WTC11 (cell line): ENCODE results near the gene SH3PXD2A. TPM values are rescaled to one million over a fixed set of nuclear protein-coding genes. Genes with fewer than 3 reads are reported as not detected.

ENCODE experiments used
- ATAC-seq: fragments of 200-7000 bp; cut with Tn5 transposase; 2 replicates; pipeline ENCODE4 v1.10.0; 2021; ENCODE audit warnings: mild to moderate bottlenecking, moderate library complexity
- CTCF ChIA-PET: fragments of 300-600 bp; sonication (Branson Sonifier 250); formaldehyde crosslinking; loops from one replicate; lab custom pipeline; 2021; ENCODE audit warnings: antibody characterized with exemption; lab: Charles Lee
- POLR2A ChIA-PET: fragments of 350-600 bp; sonication (Branson Sonifier 250); formaldehyde crosslinking; loops from one replicate; lab custom pipeline; 2021; ENCODE audit warnings: antibody characterized with exemption; lab: Charles Lee
- DNase-seq: peaks from one replicate; pipeline ENCODE4 v3.0.0; 2021; ENCODE audit warnings: low spot score
- H3K27ac Mint-ChIP-seq: 2 replicates; pipeline ENCODE4 v1.8.0; 2021; ENCODE audit warnings: mixed read lengths
- H3K27me3 Mint-ChIP-seq: 2 replicates; pipeline ENCODE4 v1.8.0; 2021; ENCODE audit warnings: low read depth, mild to moderate bottlenecking, moderate library complexity, mixed read lengths
- H3K36me3 Mint-ChIP-seq: 2 replicates; pipeline ENCODE4 v1.8.0; 2021; ENCODE audit warnings: mixed read lengths
- H3K4me1 Mint-ChIP-seq: 2 replicates; pipeline ENCODE4 v1.8.0; 2022; ENCODE audit warnings: mixed read lengths
- H3K4me3 Mint-ChIP-seq: 2 replicates; pipeline ENCODE4 v1.8.0; 2021; ENCODE audit warnings: mild to moderate bottlenecking, moderate library complexity, mixed read lengths
- H3K9me3 Mint-ChIP-seq: 2 replicates; pipeline ENCODE4 v1.8.0; 2021; ENCODE audit warnings: mixed read lengths
- ESRRA ChIP-seq: sonication (generic); formaldehyde crosslinking; IDR thresholded peaks from 2 replicates; pipeline ENCODE4 v1.8.1; 2022; ENCODE audit warnings: mild to moderate bottlenecking, missing genetic modification reagents, borderline replicate concordance
- ETV6 ChIP-seq: sonication (generic); formaldehyde crosslinking; IDR thresholded peaks from 2 replicates; pipeline ENCODE4 v1.8.1; 2022; ENCODE audit warnings: mild to moderate bottlenecking, missing genetic modification reagents
- FOXJ3 ChIP-seq: sonication (generic); formaldehyde crosslinking; IDR thresholded peaks from 2 replicates; pipeline ENCODE4 v1.9.0; 2021; ENCODE audit warnings: missing genetic modification reagents, mild to moderate bottlenecking, borderline replicate concordance
- FOXK1 ChIP-seq: sonication (generic); formaldehyde crosslinking; IDR thresholded peaks from 2 replicates; pipeline ENCODE4 v1.8.0; 2022; ENCODE audit warnings: mild to moderate bottlenecking, moderate library complexity, missing genetic modification reagents
- HMGA2 ChIP-seq: fragments of 250-450 bp; sonication (Bioruptor Pico); IDR thresholded peaks from 2 replicates; pipeline ENCODE4 v1.4.0; 2021; ENCODE audit warnings: mild to moderate bottlenecking, moderate library complexity
- NFATC4 ChIP-seq: fragments of 250-450 bp; sonication (Bioruptor Pico); IDR thresholded peaks from 2 replicates; pipeline ENCODE4 v1.9.0; 2021; ENCODE audit warnings: mild to moderate bottlenecking
- OVOL2 ChIP-seq: fragments of 250-450 bp; sonication (Bioruptor Pico); IDR thresholded peaks from 2 replicates; pipeline ENCODE4 v1.9.0; 2021; ENCODE audit warnings: mild to moderate bottlenecking, borderline replicate concordance
- SMAD3 ChIP-seq: sonication (generic); formaldehyde crosslinking; IDR thresholded peaks from 2 replicates; pipeline ENCODE4 v1.8.0; 2022; ENCODE audit warnings: missing genetic modification reagents, mild to moderate bottlenecking, borderline replicate concordance
- SMAD4 ChIP-seq: sonication (generic); formaldehyde crosslinking; IDR thresholded peaks from 2 replicates; pipeline ENCODE4 v1.8.0; 2022; ENCODE audit warnings: mild to moderate bottlenecking, missing genetic modification reagents
- TEAD1 ChIP-seq: sonication (generic); formaldehyde crosslinking; IDR thresholded peaks from 2 replicates; pipeline ENCODE4 v1.8.0; 2022; ENCODE audit warnings: mild to moderate bottlenecking, missing genetic modification reagents
- TP53 ChIP-seq: sonication (generic); formaldehyde crosslinking; IDR thresholded peaks from 2 replicates; pipeline ENCODE4 v1.8.1; 2023; ENCODE audit warnings: mild to moderate bottlenecking, missing genetic modification reagents
- ZBTB21 ChIP-seq: sonication (generic); formaldehyde crosslinking; IDR thresholded peaks from 2 replicates; pipeline ENCODE4 v1.8.1; 2023; ENCODE audit warnings: mild to moderate bottlenecking, missing genetic modification reagents, borderline replicate concordance
- ZNF263 ChIP-seq: sonication (generic); formaldehyde crosslinking; IDR thresholded peaks from 2 replicates; pipeline ENCODE4 v1.8.1; 2022; ENCODE audit warnings: low read depth, mild to moderate bottlenecking, moderate library complexity, missing genetic modification reagents
- ZNF671 ChIP-seq: fragments of 250-450 bp; sonication (Bioruptor Pico); IDR thresholded peaks from 2 replicates; pipeline ENCODE4 v1.8.0; 2021; ENCODE audit warnings: mild to moderate bottlenecking
- total RNA-seq: library from RNA; stranded (reverse); gene quantifications from 3 replicates; pipeline ENCODE4 v1.2.3, GENCODE V29; 2021
- TF ChIP-seq, protein P1 (sequence below): sonication (generic); formaldehyde crosslinking; IDR thresholded peaks from 2 replicates; pipeline ENCODE4 v1.8.1; 2022; ENCODE audit warnings: mild to moderate bottlenecking, missing genetic modification reagents, moderate library complexity, borderline replicate concordance
- TF ChIP-seq, protein P2 (sequence below): fragments of 250-450 bp; sonication (Bioruptor Pico); IDR thresholded peaks from 2 replicates; pipeline ENCODE4 v1.8.0; 2021; ENCODE audit warnings: mild to moderate bottlenecking
- TF ChIP-seq, protein P3 (sequence below): fragments of 250-450 bp; sonication (Bioruptor Pico); IDR thresholded peaks from 2 replicates; pipeline ENCODE4 v1.9.0; 2021; ENCODE audit warnings: moderate library complexity, mild to moderate bottlenecking, inconsistent platforms, borderline replicate concordance
- TF ChIP-seq, protein P4 (sequence below): sonication (generic); formaldehyde crosslinking; IDR thresholded peaks from 2 replicates; pipeline ENCODE4 v1.8.0; 2023; ENCODE audit warnings: missing genetic modification reagents
- TF ChIP-seq, protein P5 (sequence below): sonication (generic); formaldehyde crosslinking; IDR thresholded peaks from 2 replicates; pipeline ENCODE4 v1.8.1; 2023; ENCODE audit warnings: mild to moderate bottlenecking, missing genetic modification reagents, moderate library complexity
- TF ChIP-seq, protein P6 (sequence below): sonication (generic); formaldehyde crosslinking; IDR thresholded peaks from 2 replicates; pipeline ENCODE4 v1.8.0; 2023; ENCODE audit warnings: missing genetic modification reagents, mild to moderate bottlenecking, borderline replicate concordance
- TF ChIP-seq, protein P7 (sequence below): sonication (generic); formaldehyde crosslinking; IDR thresholded peaks from 2 replicates; pipeline ENCODE4 v1.8.1; 2023; ENCODE audit warnings: mild to moderate bottlenecking, missing genetic modification reagents, moderate library complexity
- TF ChIP-seq, protein P8 (sequence below): sonication (generic); formaldehyde crosslinking; IDR thresholded peaks from 2 replicates; pipeline ENCODE4 v1.8.1; 2022; ENCODE audit warnings: mild to moderate bottlenecking, moderate library complexity, missing genetic modification reagents
- TF ChIP-seq, protein P9 (sequence below): sonication (generic); formaldehyde crosslinking; IDR thresholded peaks from 2 replicates; pipeline ENCODE4 v1.8.0; 2022; ENCODE audit warnings: mild to moderate bottlenecking, missing genetic modification reagents

SH3PXD2A gene
- total RNA-seq, 1 experiment from 2014 or later = 15.7 TPM

DNA sequence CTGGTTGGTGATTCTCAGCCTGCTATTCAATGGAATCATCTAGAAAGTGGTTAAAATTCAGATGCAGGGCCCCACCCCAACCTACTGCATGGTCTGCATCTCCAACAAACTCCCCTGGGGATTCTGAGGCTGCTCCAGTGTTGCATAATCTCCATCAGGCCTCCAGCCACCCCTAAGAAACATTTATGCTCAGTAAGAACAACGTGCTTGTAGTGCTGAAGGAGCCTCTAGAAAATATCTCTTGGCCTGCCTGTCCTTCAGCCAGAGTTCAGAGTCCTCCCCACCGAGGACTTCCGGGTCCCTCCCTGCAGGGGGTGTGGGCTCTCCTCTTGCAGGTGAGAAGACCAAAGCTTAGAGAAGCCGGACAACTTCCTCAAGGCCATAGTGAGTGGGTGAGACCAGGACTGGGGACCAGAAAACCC, 159.8 kb downstream of the SH3PXD2A start:
- Mint-ChIP-seq H3K36me3 (no peaks in the 10 kb centered on the region), H3K27ac (no peak overlapping the region), H3K4me3 (no peak overlapping the region), H3K27me3 (peaks cover 39% of the 10 kb centered on the region), H3K9me3 (no peaks in the 10 kb centered on the region), H3K4me1 (peaks cover 30% of the 10 kb centered on the region)
- ATAC-seq (no peak), DNase-seq (no peak)
- TF ChIP-seq FOXJ3 = no peak
- TF ChIP-seq ETV6 (CRISPR knock-in tag) = no peak
- no peak for TF ChIP-seq SMAD3
- TF ChIP-seq TEAD1 = no peak
- no peak for TF ChIP-seq ZBTB21 (CRISPR knock-in tag)
- TF ChIP-seq FOXK1 (CRISPR knock-in tag) = no peak
- TF ChIP-seq ZNF671 (CRISPR knock-in tag) = no peak
- TF ChIP-seq, protein P1, sequence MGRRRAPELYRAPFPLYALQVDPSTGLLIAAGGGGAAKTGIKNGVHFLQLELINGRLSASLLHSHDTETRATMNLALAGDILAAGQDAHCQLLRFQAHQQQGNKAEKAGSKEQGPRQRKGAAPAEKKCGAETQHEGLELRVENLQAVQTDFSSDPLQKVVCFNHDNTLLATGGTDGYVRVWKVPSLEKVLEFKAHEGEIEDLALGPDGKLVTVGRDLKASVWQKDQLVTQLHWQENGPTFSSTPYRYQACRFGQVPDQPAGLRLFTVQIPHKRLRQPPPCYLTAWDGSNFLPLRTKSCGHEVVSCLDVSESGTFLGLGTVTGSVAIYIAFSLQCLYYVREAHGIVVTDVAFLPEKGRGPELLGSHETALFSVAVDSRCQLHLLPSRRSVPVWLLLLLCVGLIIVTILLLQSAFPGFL = no peak
- TF ChIP-seq SMAD4 = no peak
- TF ChIP-seq NFATC4 = no peak
- TF ChIP-seq, protein P2, sequence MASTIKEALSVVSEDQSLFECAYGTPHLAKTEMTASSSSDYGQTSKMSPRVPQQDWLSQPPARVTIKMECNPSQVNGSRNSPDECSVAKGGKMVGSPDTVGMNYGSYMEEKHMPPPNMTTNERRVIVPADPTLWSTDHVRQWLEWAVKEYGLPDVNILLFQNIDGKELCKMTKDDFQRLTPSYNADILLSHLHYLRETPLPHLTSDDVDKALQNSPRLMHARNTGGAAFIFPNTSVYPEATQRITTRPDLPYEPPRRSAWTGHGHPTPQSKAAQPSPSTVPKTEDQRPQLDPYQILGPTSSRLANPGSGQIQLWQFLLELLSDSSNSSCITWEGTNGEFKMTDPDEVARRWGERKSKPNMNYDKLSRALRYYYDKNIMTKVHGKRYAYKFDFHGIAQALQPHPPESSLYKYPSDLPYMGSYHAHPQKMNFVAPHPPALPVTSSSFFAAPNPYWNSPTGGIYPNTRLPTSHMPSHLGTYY = no peak
- TF ChIP-seq ESRRA = no peak
- TF ChIP-seq, protein P3, sequence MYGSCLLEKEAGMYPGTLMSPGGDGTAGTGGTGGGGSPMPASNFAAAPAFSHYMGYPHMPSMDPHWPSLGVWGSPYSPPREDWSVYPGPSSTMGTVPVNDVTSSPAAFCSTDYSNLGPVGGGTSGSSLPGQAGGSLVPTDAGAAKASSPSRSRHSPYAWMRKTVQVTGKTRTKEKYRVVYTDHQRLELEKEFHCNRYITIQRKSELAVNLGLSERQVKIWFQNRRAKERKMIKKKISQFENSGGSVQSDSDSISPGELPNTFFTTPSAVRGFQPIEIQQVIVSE (CRISPR knock-in tag) = no peak
- TF ChIP-seq, protein P4, sequence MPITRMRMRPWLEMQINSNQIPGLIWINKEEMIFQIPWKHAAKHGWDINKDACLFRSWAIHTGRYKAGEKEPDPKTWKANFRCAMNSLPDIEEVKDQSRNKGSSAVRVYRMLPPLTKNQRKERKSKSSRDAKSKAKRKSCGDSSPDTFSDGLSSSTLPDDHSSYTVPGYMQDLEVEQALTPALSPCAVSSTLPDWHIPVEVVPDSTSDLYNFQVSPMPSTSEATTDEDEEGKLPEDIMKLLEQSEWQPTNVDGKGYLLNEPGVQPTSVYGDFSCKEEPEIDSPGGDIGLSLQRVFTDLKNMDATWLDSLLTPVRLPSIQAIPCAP = no peak
- TF ChIP-seq, protein P5, sequence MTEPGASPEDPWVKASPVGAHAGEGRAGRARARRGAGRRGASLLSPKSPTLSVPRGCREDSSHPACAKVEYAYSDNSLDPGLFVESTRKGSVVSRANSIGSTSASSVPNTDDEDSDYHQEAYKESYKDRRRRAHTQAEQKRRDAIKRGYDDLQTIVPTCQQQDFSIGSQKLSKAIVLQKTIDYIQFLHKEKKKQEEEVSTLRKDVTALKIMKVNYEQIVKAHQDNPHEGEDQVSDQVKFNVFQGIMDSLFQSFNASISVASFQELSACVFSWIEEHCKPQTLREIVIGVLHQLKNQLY (CRISPR knock-in tag) = no peak
- TF ChIP-seq HMGA2 = no peak
- no peak for TF ChIP-seq ZNF263 (CRISPR knock-in tag)
- POLR2A ChIA-PET = no interaction called here
- CTCF ChIA-PET = interaction anchor here (0.7 to 4.5 kb wide), 7 partner anchors 9 to 119 kb away, joined by 3 to 22 read pairs (median 7); no protein-coding TSS in a partner anchor

DNA sequence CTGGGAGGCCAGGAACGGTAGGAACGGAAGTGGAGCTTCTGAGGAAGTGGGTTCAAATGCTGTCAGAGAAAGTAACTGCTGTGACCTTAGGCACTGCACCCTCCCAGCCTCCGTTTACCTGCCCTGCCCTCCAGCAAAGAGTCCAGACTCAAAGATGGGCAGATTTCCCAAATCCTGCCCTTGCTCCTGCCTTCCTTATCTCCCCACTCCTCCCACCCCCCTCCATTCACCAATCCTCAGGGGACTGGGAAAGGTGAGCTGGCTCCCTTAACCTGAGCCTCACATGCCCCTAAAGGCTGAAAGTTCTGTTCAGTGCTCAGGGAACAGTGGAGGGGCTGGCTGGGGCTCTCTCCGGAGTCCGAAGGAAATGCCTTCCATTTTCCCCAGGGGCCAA, 161.6 kb downstream of the SH3PXD2A start:
- no peak for ATAC-seq
- Mint-ChIP-seq H3K4me3 (peak overlapping the region; percentile 74), H3K4me1 (peaks cover 30% of the 10 kb centered on the region), H3K36me3 (no peaks in the 10 kb centered on the region), H3K27ac (no peak overlapping the region), H3K27me3 (peaks cover 41% of the 10 kb centered on the region), H3K9me3 (no peaks in the 10 kb centered on the region)
- CTCF ChIA-PET = interaction anchor here (0.9 to 4.5 kb wide), 5 partner anchors 14 to 154 kb away, joined by 3 to 22 read pairs (median 4); no protein-coding TSS in a partner anchor
- POLR2A ChIA-PET = no interaction called here
- DNase-seq = no peak
- TF ChIP-seq, protein P6, sequence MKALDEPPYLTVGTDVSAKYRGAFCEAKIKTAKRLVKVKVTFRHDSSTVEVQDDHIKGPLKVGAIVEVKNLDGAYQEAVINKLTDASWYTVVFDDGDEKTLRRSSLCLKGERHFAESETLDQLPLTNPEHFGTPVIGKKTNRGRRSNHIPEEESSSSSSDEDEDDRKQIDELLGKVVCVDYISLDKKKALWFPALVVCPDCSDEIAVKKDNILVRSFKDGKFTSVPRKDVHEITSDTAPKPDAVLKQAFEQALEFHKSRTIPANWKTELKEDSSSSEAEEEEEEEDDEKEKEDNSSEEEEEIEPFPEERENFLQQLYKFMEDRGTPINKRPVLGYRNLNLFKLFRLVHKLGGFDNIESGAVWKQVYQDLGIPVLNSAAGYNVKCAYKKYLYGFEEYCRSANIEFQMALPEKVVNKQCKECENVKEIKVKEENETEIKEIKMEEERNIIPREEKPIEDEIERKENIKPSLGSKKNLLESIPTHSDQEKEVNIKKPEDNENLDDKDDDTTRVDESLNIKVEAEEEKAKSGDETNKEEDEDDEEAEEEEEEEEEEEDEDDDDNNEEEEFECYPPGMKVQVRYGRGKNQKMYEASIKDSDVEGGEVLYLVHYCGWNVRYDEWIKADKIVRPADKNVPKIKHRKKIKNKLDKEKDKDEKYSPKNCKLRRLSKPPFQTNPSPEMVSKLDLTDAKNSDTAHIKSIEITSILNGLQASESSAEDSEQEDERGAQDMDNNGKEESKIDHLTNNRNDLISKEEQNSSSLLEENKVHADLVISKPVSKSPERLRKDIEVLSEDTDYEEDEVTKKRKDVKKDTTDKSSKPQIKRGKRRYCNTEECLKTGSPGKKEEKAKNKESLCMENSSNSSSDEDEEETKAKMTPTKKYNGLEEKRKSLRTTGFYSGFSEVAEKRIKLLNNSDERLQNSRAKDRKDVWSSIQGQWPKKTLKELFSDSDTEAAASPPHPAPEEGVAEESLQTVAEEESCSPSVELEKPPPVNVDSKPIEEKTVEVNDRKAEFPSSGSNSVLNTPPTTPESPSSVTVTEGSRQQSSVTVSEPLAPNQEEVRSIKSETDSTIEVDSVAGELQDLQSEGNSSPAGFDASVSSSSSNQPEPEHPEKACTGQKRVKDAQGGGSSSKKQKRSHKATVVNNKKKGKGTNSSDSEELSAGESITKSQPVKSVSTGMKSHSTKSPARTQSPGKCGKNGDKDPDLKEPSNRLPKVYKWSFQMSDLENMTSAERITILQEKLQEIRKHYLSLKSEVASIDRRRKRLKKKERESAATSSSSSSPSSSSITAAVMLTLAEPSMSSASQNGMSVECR = no peak
- TF ChIP-seq TP53 (CRISPR knock-in tag) (no peak), OVOL2 (CRISPR knock-in tag) (no peak), ZBTB21 (CRISPR knock-in tag) (no peak), SMAD3 (no peak)
- TF ChIP-seq, protein P7, sequence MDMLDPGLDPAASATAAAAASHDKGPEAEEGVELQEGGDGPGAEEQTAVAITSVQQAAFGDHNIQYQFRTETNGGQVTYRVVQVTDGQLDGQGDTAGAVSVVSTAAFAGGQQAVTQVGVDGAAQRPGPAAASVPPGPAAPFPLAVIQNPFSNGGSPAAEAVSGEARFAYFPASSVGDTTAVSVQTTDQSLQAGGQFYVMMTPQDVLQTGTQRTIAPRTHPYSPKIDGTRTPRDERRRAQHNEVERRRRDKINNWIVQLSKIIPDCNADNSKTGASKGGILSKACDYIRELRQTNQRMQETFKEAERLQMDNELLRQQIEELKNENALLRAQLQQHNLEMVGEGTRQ = no peak
- TF ChIP-seq, protein P8, sequence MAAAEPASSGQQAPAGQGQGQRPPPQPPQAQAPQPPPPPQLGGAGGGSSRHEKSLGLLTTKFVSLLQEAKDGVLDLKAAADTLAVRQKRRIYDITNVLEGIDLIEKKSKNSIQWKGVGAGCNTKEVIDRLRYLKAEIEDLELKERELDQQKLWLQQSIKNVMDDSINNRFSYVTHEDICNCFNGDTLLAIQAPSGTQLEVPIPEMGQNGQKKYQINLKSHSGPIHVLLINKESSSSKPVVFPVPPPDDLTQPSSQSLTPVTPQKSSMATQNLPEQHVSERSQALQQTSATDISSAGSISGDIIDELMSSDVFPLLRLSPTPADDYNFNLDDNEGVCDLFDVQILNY = no peak
- TF ChIP-seq, protein P9, sequence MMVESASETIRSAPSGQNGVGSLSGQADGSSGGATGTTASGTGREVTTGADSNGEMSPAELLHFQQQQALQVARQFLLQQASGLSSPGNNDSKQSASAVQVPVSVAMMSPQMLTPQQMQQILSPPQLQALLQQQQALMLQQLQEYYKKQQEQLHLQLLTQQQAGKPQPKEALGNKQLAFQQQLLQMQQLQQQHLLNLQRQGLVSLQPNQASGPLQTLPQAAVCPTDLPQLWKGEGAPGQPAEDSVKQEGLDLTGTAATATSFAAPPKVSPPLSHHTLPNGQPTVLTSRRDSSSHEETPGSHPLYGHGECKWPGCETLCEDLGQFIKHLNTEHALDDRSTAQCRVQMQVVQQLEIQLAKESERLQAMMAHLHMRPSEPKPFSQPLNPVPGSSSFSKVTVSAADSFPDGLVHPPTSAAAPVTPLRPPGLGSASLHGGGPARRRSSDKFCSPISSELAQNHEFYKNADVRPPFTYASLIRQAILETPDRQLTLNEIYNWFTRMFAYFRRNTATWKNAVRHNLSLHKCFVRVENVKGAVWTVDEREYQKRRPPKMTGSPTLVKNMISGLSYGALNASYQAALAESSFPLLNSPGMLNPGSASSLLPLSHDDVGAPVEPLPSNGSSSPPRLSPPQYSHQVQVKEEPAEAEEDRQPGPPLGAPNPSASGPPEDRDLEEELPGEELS (CRISPR knock-in tag) = no peak
